Breast epithelium (tissue), 3 donors: ENCODE results near the gene ALX4.

Experiments
- POLR2A ChIP-seq: fragments of 450-650 bp; IDR thresholded peaks from one replicate; pipeline ENCODE4 v1.6.1; 2016; ENCODE audit warnings: antibody characterized with exemption, mild to moderate bottlenecking, moderate library complexity
- TF ChIP-seq, protein P1 (sequence below), 3 donors: fragments of 450-650 bp; IDR thresholded peaks; one replicate each; pipeline ENCODE4 v1.5.1; 2016 to 2017; ENCODE audit warnings: antibody characterized with exemption in 3 of 3, mild to moderate bottlenecking in 3 of 3, moderate library complexity in 3 of 3

DNA sequence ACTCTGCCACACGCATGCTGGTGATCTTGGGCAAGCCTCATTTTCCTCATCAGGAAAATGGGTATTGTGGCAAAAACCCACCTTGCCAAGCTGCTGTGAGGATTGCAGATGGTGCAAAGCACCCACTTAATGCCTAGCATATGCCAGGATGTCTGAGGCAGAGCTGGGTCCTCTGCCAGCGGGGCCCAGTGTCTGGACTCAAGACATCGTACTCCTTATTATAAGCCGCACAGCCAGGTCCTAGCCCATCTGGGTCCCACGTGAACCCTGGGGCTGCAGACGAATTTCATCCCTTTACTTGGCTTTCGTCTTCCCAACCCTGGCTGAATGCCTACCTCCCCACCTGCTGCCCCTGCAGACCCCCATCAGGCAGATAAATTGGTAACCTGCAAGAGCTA is 34.5 kb upstream of the ALX4 start:
- TF ChIP-seq POLR2A: no peak
- TF ChIP-seq, protein P1, sequence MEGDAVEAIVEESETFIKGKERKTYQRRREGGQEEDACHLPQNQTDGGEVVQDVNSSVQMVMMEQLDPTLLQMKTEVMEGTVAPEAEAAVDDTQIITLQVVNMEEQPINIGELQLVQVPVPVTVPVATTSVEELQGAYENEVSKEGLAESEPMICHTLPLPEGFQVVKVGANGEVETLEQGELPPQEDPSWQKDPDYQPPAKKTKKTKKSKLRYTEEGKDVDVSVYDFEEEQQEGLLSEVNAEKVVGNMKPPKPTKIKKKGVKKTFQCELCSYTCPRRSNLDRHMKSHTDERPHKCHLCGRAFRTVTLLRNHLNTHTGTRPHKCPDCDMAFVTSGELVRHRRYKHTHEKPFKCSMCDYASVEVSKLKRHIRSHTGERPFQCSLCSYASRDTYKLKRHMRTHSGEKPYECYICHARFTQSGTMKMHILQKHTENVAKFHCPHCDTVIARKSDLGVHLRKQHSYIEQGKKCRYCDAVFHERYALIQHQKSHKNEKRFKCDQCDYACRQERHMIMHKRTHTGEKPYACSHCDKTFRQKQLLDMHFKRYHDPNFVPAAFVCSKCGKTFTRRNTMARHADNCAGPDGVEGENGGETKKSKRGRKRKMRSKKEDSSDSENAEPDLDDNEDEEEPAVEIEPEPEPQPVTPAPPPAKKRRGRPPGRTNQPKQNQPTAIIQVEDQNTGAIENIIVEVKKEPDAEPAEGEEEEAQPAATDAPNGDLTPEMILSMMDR (IDR thresholded peaks at IDR 0.05): no peak
